SK-N-SH (cell line): ENCODE measurements around the gene LENG1. TPM values are rescaled to one million over a fixed set of nuclear protein-coding genes. Genes with fewer than 3 reads are reported as not detected.

ENCODE experiments used
- CTCF ChIA-PET: fragments of 300-600, 350-600 bp; formaldehyde crosslinking; extraction: SDS; loops from one replicate; lab custom pipeline; 2021; lab: Yijun Ruan, JAX
- POLR2A ChIA-PET: fragments of 350-600 bp; sonication (Branson Sonifier 250); formaldehyde crosslinking; extraction: SDS; loops from one replicate; lab custom pipeline; 2020; ENCODE audit warnings: antibody characterized with exemption, inconsistent platforms; lab: Yijun Ruan, JAX
- DNase-seq: peaks from one replicate; pipeline ENCODE4 v3.0.0; 2012
- H2AFZ ChIP-seq: fragments of 200-600 bp; sonication (generic); 2 replicates; pipeline ENCODE4 v1.8.1; 2016; ENCODE audit warnings: antibody characterized with exemption, mild to moderate bottlenecking, low read depth
- H3F3A ChIP-seq: fragments of 200-600 bp; sonication (generic); replicated peaks from 2 replicates; pipeline ENCODE3; 2016; ENCODE audit warnings: antibody characterized with exemption, mild to moderate bottlenecking; ENCODE audit not compliant: insufficient read depth
- H3K27ac ChIP-seq, 2 experiments: fragments of 200-500 bp in 1 of 2; fragments of 200-600 bp in 1 of 2; sonication (Bioruptor generic) in 1 of 2; sonication (generic), shearing (Covaris generic) in 1 of 2; 2 replicates each; pipeline versions ENCODE4 v1.5.1 to v1.6.1; 2014 to 2016; ENCODE audit warnings: low read depth in 2 of 2, inconsistent platforms in 1 of 2, low read length in 1 of 2, mild to moderate bottlenecking in 1 of 2, mixed read lengths in 1 of 2
- H3K27me3 ChIP-seq: fragments of 200-600 bp; sonication (generic), shearing (Covaris generic); 2 replicates; pipeline ENCODE4 v1.6.1; 2016; ENCODE audit warnings: mixed run types; ENCODE audit not compliant: insufficient read depth
- H3K36me3 ChIP-seq, 2 experiments: fragments of 200-500 bp in 1 of 2; fragments of 200-600 bp in 1 of 2; sonication (Bioruptor generic) in 1 of 2; sonication (generic) in 1 of 2; replicated peaks in 1 of 2; 2 replicates each; pipeline versions ENCODE3 to v1.5.1; 2014 to 2016; ENCODE audit warnings: low read length in 1 of 2, mild to moderate bottlenecking in 1 of 2; ENCODE audit not compliant: insufficient read depth in 2 of 2, control insufficient read depth in 1 of 2
- H3K4me1 ChIP-seq, 2 experiments: fragments of 200-500 bp in 1 of 2; fragments of 200-600 bp in 1 of 2; sonication (Bioruptor generic) in 1 of 2; sonication (generic), shearing (Covaris generic) in 1 of 2; 2 replicates each; pipeline versions ENCODE4 v1.5.1 to v1.6.1; 2014 to 2016; ENCODE audit warnings: low read depth in 1 of 2, low read length in 1 of 2, mixed run types in 1 of 2; ENCODE audit not compliant: insufficient read depth in 2 of 2, control insufficient read depth in 1 of 2
- H3K4me2 ChIP-seq: fragments of 200-600 bp; sonication (generic), shearing (Covaris generic); 2 replicates; pipeline ENCODE4 v1.6.1; 2017; ENCODE audit warnings: mixed run types
- H3K4me3 ChIP-seq, 2 experiments: fragments of 200-500 bp in 1 of 2; fragments of 200-600 bp in 1 of 2; sonication (Bioruptor generic) in 1 of 2; sonication (generic), shearing (Covaris generic) in 1 of 2; 2 replicates each; pipeline versions ENCODE4 v1.5.1 to v1.8.1; 2014 to 2016; ENCODE audit warnings: low read depth in 2 of 2, inconsistent platforms in 1 of 2, low read length in 1 of 2, mild to moderate bottlenecking in 1 of 2, mixed read lengths in 1 of 2, moderate library complexity in 1 of 2
- H3K79me2 ChIP-seq: fragments of 200-600 bp; sonication (generic); 2 replicates; pipeline ENCODE4 v1.8.1; 2017; ENCODE audit warnings: mild to moderate bottlenecking; ENCODE audit not compliant: insufficient read depth
- H3K9ac ChIP-seq: fragments of 200-600 bp; sonication (generic); 2 replicates; pipeline ENCODE4 v1.6.1; 2017; ENCODE audit warnings: mixed run types
- H3K9me2 ChIP-seq: fragments of 200-600 bp; sonication (generic); 2 replicates; pipeline ENCODE4 v1.6.1; 2017; ENCODE audit warnings: mixed run types
- H3K9me3 ChIP-seq: fragments of 200-600 bp; sonication (generic); 2 replicates; pipeline ENCODE4 v1.6.1; 2017; ENCODE audit warnings: mixed run types, mild to moderate bottlenecking, moderate library complexity
- H4K20me1 ChIP-seq: fragments of 200-600 bp; sonication (generic); 2 replicates; pipeline ENCODE4 v1.6.1; 2017; ENCODE audit warnings: mild to moderate bottlenecking, mixed run types; ENCODE audit not compliant: insufficient read depth
- CHD2 ChIP-seq: fragments of 150-350 bp; IDR thresholded peaks from 2 replicates; pipeline ENCODE4 v1.6.1; 2018; ENCODE audit warnings: low read length; ENCODE audit not compliant: partially characterized antibody
- EP300 ChIP-seq, 2 experiments: IDR thresholded peaks; 2 replicates each; pipeline versions ENCODE4 v1.4.0 to v1.6.1; 2012; ENCODE audit warnings: borderline replicate concordance in 1 of 2, low read depth in 1 of 2, low read length in 1 of 2
- FOXM1 ChIP-seq: IDR thresholded peaks from 2 replicates; pipeline ENCODE4 v1.4.0; 2012; ENCODE audit warnings: low read depth, mild to moderate bottlenecking
- GABPA ChIP-seq: IDR thresholded peaks from 2 replicates; pipeline ENCODE4 v1.4.0; 2012; ENCODE audit warnings: low read depth, mild to moderate bottlenecking
- JUND ChIP-seq: IDR thresholded peaks from 2 replicates; pipeline ENCODE4 v1.4.0; 2012
- MAX ChIP-seq: IDR thresholded peaks from 2 replicates; pipeline ENCODE4 v1.4.0; 2012; ENCODE audit warnings: low read depth
- RAD21 ChIP-seq: IDR thresholded peaks from 2 replicates; pipeline ENCODE4 v1.6.1; 2012; ENCODE audit warnings: mild to moderate bottlenecking, low read length
- RFX5 ChIP-seq: IDR thresholded peaks from 2 replicates; pipeline ENCODE4 v1.6.1; 2012; ENCODE audit warnings: mild to moderate bottlenecking, improper control_type of control experiment, low read length
- RXRA ChIP-seq: IDR thresholded peaks from 2 replicates; pipeline ENCODE4 v1.4.0; 2012; ENCODE audit warnings: low read depth, mild to moderate bottlenecking, borderline replicate concordance
- SIN3A ChIP-seq: IDR thresholded peaks from 2 replicates; pipeline ENCODE4 v1.6.1; 2012; ENCODE audit warnings: low read depth, mild to moderate bottlenecking, low read length, moderate library complexity, borderline replicate concordance
- TEAD4 ChIP-seq: IDR thresholded peaks from 2 replicates; pipeline ENCODE4 v1.4.0; 2012; ENCODE audit warnings: mild to moderate bottlenecking, borderline replicate concordance; ENCODE audit not compliant: insufficient read depth
- WGBS: methylation state at CpG from one replicate; pipeline ENCODE4 v1.1.6; 2017; ENCODE audit warnings: low lambda C conversion rate; 5-methylcytosine and 5-hydroxymethylcytosine counted together
- polyA plus RNA-seq, 3 experiments: library from polyadenylated mRNA; depleted of rRNA; stranded (reverse); fragments of >200 nt; gene quantifications; 2 replicates each; pipeline ENCODE4 v1.2.3, GENCODE V29; 2012
- TF ChIP-seq, protein P1 (sequence below): IDR thresholded peaks from 2 replicates; pipeline ENCODE4 v1.4.0; 2012; ENCODE audit warnings: low read depth, borderline replicate concordance

Gene LENG1
- polyA plus RNA-seq, 1 of the 3 experiments (the other 2 are of a cell fraction) = 11.4 TPM

- TF ChIP-seq RFX5 (no peak), GABPA (no peak), EP300 (IDR thresholded peaks at IDR 0.05; ENCODE audit: borderline replicate concordance in 1 of 2, low read depth in 1 of 2, low read length in 1 of 2) (no peak), TEAD4 (no peak), SIN3A (no peak), JUND (no peak), RXRA (no peak), MAX (no peak), CHD2 (no peak), FOXM1 (no peak), RAD21 (no peak)
- TF ChIP-seq, protein P1, sequence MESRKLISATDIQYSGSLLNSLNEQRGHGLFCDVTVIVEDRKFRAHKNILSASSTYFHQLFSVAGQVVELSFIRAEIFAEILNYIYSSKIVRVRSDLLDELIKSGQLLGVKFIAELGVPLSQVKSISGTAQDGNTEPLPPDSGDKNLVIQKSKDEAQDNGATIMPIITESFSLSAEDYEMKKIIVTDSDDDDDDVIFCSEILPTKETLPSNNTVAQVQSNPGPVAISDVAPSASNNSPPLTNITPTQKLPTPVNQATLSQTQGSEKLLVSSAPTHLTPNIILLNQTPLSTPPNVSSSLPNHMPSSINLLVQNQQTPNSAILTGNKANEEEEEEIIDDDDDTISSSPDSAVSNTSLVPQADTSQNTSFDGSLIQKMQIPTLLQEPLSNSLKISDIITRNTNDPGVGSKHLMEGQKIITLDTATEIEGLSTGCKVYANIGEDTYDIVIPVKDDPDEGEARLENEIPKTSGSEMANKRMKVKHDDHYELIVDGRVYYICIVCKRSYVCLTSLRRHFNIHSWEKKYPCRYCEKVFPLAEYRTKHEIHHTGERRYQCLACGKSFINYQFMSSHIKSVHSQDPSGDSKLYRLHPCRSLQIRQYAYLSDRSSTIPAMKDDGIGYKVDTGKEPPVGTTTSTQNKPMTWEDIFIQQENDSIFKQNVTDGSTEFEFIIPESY = no peak
- peaks cover 2% of the 10 kb centered on the region; the same call in 1 of the 2 replicates for H4K20me1 ChIP-seq
- no peaks in the 10 kb centered on the region for H3F3A ChIP-seq
- H3K4me3 ChIP-seq = no peak overlapping the region
- no peak overlapping the region for H3K9ac ChIP-seq
- ChIA-PET CTCF (no interaction called here), POLR2A (no interaction called here)
- peaks cover 10 to 32% of the 10 kb centered on the region in 2 experiments for H3K36me3 ChIP-seq
- DNase-seq = no peak
- H2AFZ ChIP-seq = no peak overlapping the region
- no peaks in the 10 kb centered on the region for H3K9me3 ChIP-seq
- H3K79me2 ChIP-seq = peaks cover 34% of the 10 kb centered on the region
- H3K27me3 ChIP-seq = no peaks in the 10 kb centered on the region
- WGBS = 94% methylated on average over 10 of the region's 10 CpGs
- peaks cover 0 to 3% of the 10 kb centered on the region in 2 experiments; a peak in 1 of 4 replicates for H3K4me1 ChIP-seq
- H3K4me2 ChIP-seq = no peak overlapping the region
- no peak overlapping the region for H3K27ac ChIP-seq
- H3K9me2 ChIP-seq = no peaks in the 10 kb centered on the region
Observed at GRCh38 chr19:54105796-54106195, 53.7 kb downstream of the LENG1 start.

Other genes with a start within 250 kb of the LENG1 start
- gene CACNG8, start 196.8 kb downstream of the LENG1 start, polyA plus RNA-seq (2012; rRNA removed) = 1.1 and 1.3 TPM in 2 replicates
- gene CACNG6, start 168.1 kb downstream of the LENG1 start, polyA plus RNA-seq (2012; rRNA removed) = 0.96 and 1.2 TPM in 2 replicates
- gene VSTM1, start 95.8 kb downstream of the LENG1 start, polyA plus RNA-seq (2012; rRNA removed) = 0.10 and 0.24 TPM in 2 replicates
- gene TARM1, start 78.4 kb downstream of the LENG1 start, polyA plus RNA-seq (2012; rRNA removed) = not detected in 2 replicates
- gene OSCAR, start 58.9 kb downstream of the LENG1 start, polyA plus RNA-seq (2012; rRNA removed) = 0.97 and 1.2 TPM in 2 replicates
- gene NDUFA3, start 56.9 kb downstream of the LENG1 start, polyA plus RNA-seq (2012; rRNA removed) = 71.5 and 87.0 TPM in 2 replicates
- 39.8 and 49.7 TPM in 2 replicates for gene TFPT, start 44.1 kb downstream of the LENG1 start, polyA plus RNA-seq (2012; rRNA removed)
- 72.2 and 81.0 TPM in 2 replicates for gene PRPF31, start 44.0 kb downstream of the LENG1 start, polyA plus RNA-seq (2012; rRNA removed)
- gene CNOT3, start 22.0 kb downstream of the LENG1 start, polyA plus RNA-seq (2012; rRNA removed) = 7.1 and 14.2 TPM in 2 replicates
- 2.7 and 2.8 TPM in 2 replicates for gene TMC4, start 13.4 kb upstream of the LENG1 start, polyA plus RNA-seq (2012; rRNA removed)
- gene MBOAT7, start 29.9 kb upstream of the LENG1 start, polyA plus RNA-seq (2012; rRNA removed) = 65.4 and 80.8 TPM in 2 replicates
- 82.1 and 84.1 TPM in 2 replicates for gene TSEN34, start 31.6 kb upstream of the LENG1 start, polyA plus RNA-seq (2012; rRNA removed)
- 3,441 and 3,815 TPM in 2 replicates for gene RPS9, start 41.1 kb upstream of the LENG1 start, polyA plus RNA-seq (2012; rRNA removed)
- gene LILRB3, start 63.3 kb upstream of the LENG1 start, polyA plus RNA-seq (2012; rRNA removed) = not detected in 2 replicates
- gene LILRA6, start 83.1 kb upstream of the LENG1 start, polyA plus RNA-seq (2012; rRNA removed) = not detected in 2 replicates
- not detected in 2 replicates for gene LILRB5, start 97.6 kb upstream of the LENG1 start, polyA plus RNA-seq (2012; rRNA removed)
- gene LILRB2, start 121.4 kb upstream of the LENG1 start, polyA plus RNA-seq (2012; rRNA removed) = not detected in 2 replicates
- gene LILRA5, start 153.4 kb upstream of the LENG1 start, polyA plus RNA-seq (2012; rRNA removed) = not detected in 2 replicates
- gene LILRA4, start 179.4 kb upstream of the LENG1 start, polyA plus RNA-seq (2012; rRNA removed) = not detected in 2 replicates
- gene LAIR1, start 205.2 kb upstream of the LENG1 start, polyA plus RNA-seq (2012; rRNA removed) = not detected in 2 replicates